Breast epithelium (tissue), 4 donors: ENCODE results near the gene C11orf65. TPM values are rescaled to one million over a fixed set of nuclear protein-coding genes. Genes with fewer than 3 reads are reported as not detected.

Experiments
- DNase-seq, 2 donors: peaks; one replicate each; pipeline ENCODE4 v3.0.0-alpha.2; 2019; ENCODE audit warnings: low spot score in 2 of 2
- H3K27ac ChIP-seq, 2 donors: fragments of 200-600 bp; sonication (generic) in 1 of 2; one replicate each; pipeline ENCODE4 v1.5.1; 2016 to 2019; ENCODE audit warnings: mild to moderate bottlenecking in 1 of 2
- H3K27me3 ChIP-seq, 2 donors: fragments of 200-600 bp; sonication (generic) in 1 of 2; one replicate each; pipeline versions ENCODE4 v1.5.1 to v1.6.0; 2017 to 2019; ENCODE audit warnings: control low read depth in 1 of 2, mild to moderate bottlenecking in 1 of 2
- H3K36me3 ChIP-seq: fragments of 200-600 bp; one replicate; pipeline ENCODE4 v1.5.1; 2019
- H3K4me1 ChIP-seq, 2 donors: fragments of 200-600 bp; sonication (generic); one replicate each; pipeline ENCODE4 v1.5.1; 2016 to 2019; ENCODE audit warnings: control low read depth in 1 of 2
- H3K4me3 ChIP-seq, 3 donors: fragments of 200-600 bp; sonication (generic); 1 replicate in 2 of 3; 2 replicates in 1 of 3; pipeline ENCODE4 v1.5.1; 2016 to 2019; ENCODE audit warnings: mild to moderate bottlenecking in 3 of 3, moderate library complexity in 2 of 3
- H3K9me3 ChIP-seq, 2 donors: fragments of 200-600 bp; sonication (generic) in 1 of 2; one replicate each; pipeline ENCODE4 v1.5.1; 2016 to 2019; ENCODE audit warnings: control low read depth in 1 of 2
- CTCF ChIP-seq, 3 donors: fragments of 450-650 bp; IDR thresholded peaks; one replicate each; pipeline ENCODE4 v1.5.1; 2016 to 2017; ENCODE audit warnings: antibody characterized with exemption in 3 of 3, mild to moderate bottlenecking in 3 of 3, moderate library complexity in 3 of 3
- POLR2A ChIP-seq: fragments of 450-650 bp; IDR thresholded peaks from one replicate; pipeline ENCODE4 v1.6.1; 2016; ENCODE audit warnings: antibody characterized with exemption, mild to moderate bottlenecking, moderate library complexity
- POLR2AphosphoS5 ChIP-seq, 3 donors: sonication (generic); formaldehyde crosslinking; IDR thresholded peaks; one replicate each; pipeline ENCODE4 v1.6.1; 2017; ENCODE audit warnings: antibody characterized with exemption in 3 of 3
- intact Hi-C: fragments of 100-400 bp; cut with DNase I; formaldehyde crosslinking; loops from one replicate; pipeline ENCODE4 v1.15.1; 2023; ENCODE audit warnings: low total_unique reads
- total RNA-seq, 3 donors: library from RNA; depleted of rRNA; stranded (reverse); fragments of >200 nt; gene quantifications; one replicate each; pipeline ENCODE4 v1.1.0, GENCODE V29; 2016

Gene C11orf65
- total RNA-seq, 3 donors from 2014 or later: 0.32 to 1.9 (median 0.66) TPM

GRCh38 chr11:108338750-108339149, 128.6 kb downstream of the C11orf65 start:
- H3K4me3 ChIP-seq: no peak overlapping the region
- no peaks in the 10 kb centered on the region for H3K4me1 ChIP-seq
- no peak overlapping the region for H3K27ac ChIP-seq
- H3K27me3 ChIP-seq: no peaks in the 10 kb centered on the region
- no peaks in the 10 kb centered on the region for H3K9me3 ChIP-seq
- H3K36me3 ChIP-seq: no peaks in the 10 kb centered on the region
- TF ChIP-seq POLR2AphosphoS5 (IDR thresholded peaks at IDR 0.05) (no peak), CTCF (IDR thresholded peaks at IDR 0.05) (no peak), POLR2A (no peak)
- intact Hi-C loops: no loop called here
- no peak for DNase-seq

- no peaks in the 10 kb centered on the region for H3K27me3 ChIP-seq
- no peak overlapping the region for H3K27ac ChIP-seq
- intact Hi-C loops: no loop called here
- DNase-seq: no peak
- TF ChIP-seq POLR2AphosphoS5 (IDR thresholded peaks at IDR 0.05) (no peak), CTCF (IDR thresholded peaks at IDR 0.05) (no peak), POLR2A (no peak)
- no peaks in the 10 kb centered on the region for H3K9me3 ChIP-seq
- H3K4me3 ChIP-seq: no peak overlapping the region
- no peaks in the 10 kb centered on the region for H3K4me1 ChIP-seq
- H3K36me3 ChIP-seq: peaks cover 4% of the 10 kb centered on the region
Observed at GRCh38 chr11:108333403-108333899, 133.9 kb downstream of the C11orf65 start.

Other genes starting within 250 kb of the C11orf65 start
- 10 to 100 TPM; 13.6 to 26.8 (median 21.6) TPM for gene NPAT, start 244.9 kb downstream of the C11orf65 start, total RNA-seq
- gene ATM, start 244.5 kb downstream of the C11orf65 start, total RNA-seq: 100 to 1,000 TPM in 1 of 3 donors, 10 to 100 TPM in 2; 84.7 to 117 (median 91.4) TPM
- 10 to 100 TPM; 11.4 to 26.1 (median 20.3) TPM for gene POGLUT3, start 30.9 kb upstream of the C11orf65 start, total RNA-seq
- 10 to 100 TPM in 1 of 3 donors, 1 to 10 TPM in 2; 3.2 to 16.8 (median 8.8) TPM for gene EXPH5, start 126.2 kb upstream of the C11orf65 start, total RNA-seq
- gene DDX10, start 197.5 kb upstream of the C11orf65 start, total RNA-seq: 10 to 100 TPM; 17.3 to 41.9 (median 29.5) TPM